A673 (cell line): ENCODE measurements around the gene WWC1.

ENCODE experiments used
- CTCF ChIP-seq: fragments of 300-800, 200-600 bp; sonication (generic); conservative IDR thresholded peaks from 2 replicates; pipeline ENCODE4 v1.5.1; 2017; ENCODE audit warnings: low read depth, mild to moderate bottlenecking, antibody characterized with exemption, low read length, moderate library complexity, mixed read lengths
- EZH2 ChIP-seq: fragments of 200-600 bp; sonication (generic); IDR thresholded peaks from 2 replicates; pipeline ENCODE4 v1.6.1; 2017; ENCODE audit warnings: borderline replicate concordance, low read depth, mild to moderate bottlenecking, mixed read lengths, antibody characterized with exemption, low read length; ENCODE audit not compliant: poor library complexity, severe bottlenecking

GRCh38 chr5:168401226-168401625 is 109.8 kb downstream of the WWC1 start:
- TF ChIP-seq CTCF, result no peak
- TF ChIP-seq EZH2, result no peak
